ENCODE results near the gene FBXL20. TPM values are rescaled to one million over a fixed set of nuclear protein-coding genes. Genes with fewer than 3 reads are reported as not detected.

The FBXL20 gene
- total and polyA plus RNA-seq, 2 donors (not counting 3 experiments of a cell fraction or from before 2014, with no cell fraction given): 4.6 to 18.0 TPM

GRCh38 chr17:39244600-39245570 is 156.5 kb downstream of the FBXL20 start:
- H4K20me1 ChIP-seq (replicated peaks; ENCODE audit: control insufficient read depth, extremely low read depth, insufficient read depth, low read length): no peaks in the 10 kb centered on the region
- ChIA-PET CTCF (interaction anchor here (0.5 to 12.5 kb wide), 55 partner anchors 9 to 687 kb away, joined by 3 to 420 read pairs (median 5); partner anchors contain the start of genes FBXL20, FBXO47, RPL19 and STAC2), POLR2A (interaction anchor here (0.5 to 1.0 kb wide), 5 partner anchors 20 to 302 kb away, joined by 3 to 8 read pairs (median 5); partner anchors contain the start of gene RPL19)
- H2AFZ ChIP-seq (ENCODE audit: low read depth, low read length): no peak overlapping the region
- H3K9me1 ChIP-seq (replicated peaks; ENCODE audit: control insufficient read depth, extremely low read depth, insufficient read depth, low read length): no peaks in the 10 kb centered on the region
- peak; percentile 82 for DNase-seq (ENCODE audit: low read depth, low spot score)
- intact Hi-C loops (cut with micrococcal nuclease): loop anchor here (1.0 kb wide), 2 partner anchors 38 to 262 kb away; no protein-coding TSS in a partner anchor
- FAIRE-seq: peak; percentile 89
- no peaks in the 10 kb centered on the region for H3K79me2 ChIP-seq (ENCODE audit: control insufficient read depth, insufficient read depth, low read length)
- H3K9ac ChIP-seq (replicated peaks; ENCODE audit: extremely low read depth, insufficient read depth, low read length): no peak overlapping the region
- no peaks in the 10 kb centered on the region for H3K4me1 ChIP-seq (ENCODE audit: control insufficient read depth, extremely low read depth, insufficient read depth, low read length)
- H3K9me3 ChIP-seq (replicated peaks; ENCODE audit: control insufficient read depth, insufficient read depth, low read length): no peaks in the 10 kb centered on the region
- dilution Hi-C loops (cut with MboI; ENCODE audit: extremely low pct_ligation_motif_present, low sequenced_read_pairs): no loop called here
- H3K36me3 ChIP-seq (ENCODE audit: control insufficient read depth in 2 of 2, extremely low read depth in 1 of 2, insufficient read depth in 2 of 2, low read length in 2 of 2): no peaks in the 10 kb centered on the region
- no TSS peak for BruUV-seq (replicated peaks)
- no peak overlapping the region for H3K27ac ChIP-seq (ENCODE audit: insufficient read depth, low read depth, low read length)
- no peaks in the 10 kb centered on the region for H3K27me3 ChIP-seq (ENCODE audit: control insufficient read depth in 2 of 2, insufficient read depth in 2 of 2, low read length in 2 of 2)
- H3K4me3 ChIP-seq (replicated peaks in 1 of 3; ENCODE audit: insufficient read depth in 1 of 3, low read depth in 1 of 3, low read length in 3 of 3): no peak overlapping the region
- H3K4me2 ChIP-seq (ENCODE audit: insufficient read depth, low read length): no peak overlapping the region
- TF ChIP-seq POLR2AphosphoS5 (IDR thresholded peaks at IDR 0.05; ENCODE audit: insufficient read depth, low read depth, low read length) (no peak), CTCF (IDR thresholded peaks at IDR 0.05; ENCODE audit: extremely low read depth in 1 of 2, insufficient read depth in 1 of 2, low read depth in 1 of 2, low read length in 2 of 2) (peak; percentile 84 to 92), GATA2 (IDR thresholded peaks at IDR 0.05; ENCODE audit: insufficient read depth, insufficient read length, low read depth, low read length) (peak; percentile 25)

All from endothelial cell of umbilical vein (primary cell).